Islet of Langerhans (tissue), 1 donor: ENCODE measurements around the gene SLC6A2.

Source experiments
- FAIRE-seq: peaks from one replicate; lab custom pipeline; 2011; peaks lifted over from hg19 to GRCh38; lab: Jason Lieb, UNC

SLC6A2 gene

GRCh38 chr16:55672471-55672870 is 16.7 kb downstream of the SLC6A2 start:
- FAIRE-seq: no peak

DNA sequence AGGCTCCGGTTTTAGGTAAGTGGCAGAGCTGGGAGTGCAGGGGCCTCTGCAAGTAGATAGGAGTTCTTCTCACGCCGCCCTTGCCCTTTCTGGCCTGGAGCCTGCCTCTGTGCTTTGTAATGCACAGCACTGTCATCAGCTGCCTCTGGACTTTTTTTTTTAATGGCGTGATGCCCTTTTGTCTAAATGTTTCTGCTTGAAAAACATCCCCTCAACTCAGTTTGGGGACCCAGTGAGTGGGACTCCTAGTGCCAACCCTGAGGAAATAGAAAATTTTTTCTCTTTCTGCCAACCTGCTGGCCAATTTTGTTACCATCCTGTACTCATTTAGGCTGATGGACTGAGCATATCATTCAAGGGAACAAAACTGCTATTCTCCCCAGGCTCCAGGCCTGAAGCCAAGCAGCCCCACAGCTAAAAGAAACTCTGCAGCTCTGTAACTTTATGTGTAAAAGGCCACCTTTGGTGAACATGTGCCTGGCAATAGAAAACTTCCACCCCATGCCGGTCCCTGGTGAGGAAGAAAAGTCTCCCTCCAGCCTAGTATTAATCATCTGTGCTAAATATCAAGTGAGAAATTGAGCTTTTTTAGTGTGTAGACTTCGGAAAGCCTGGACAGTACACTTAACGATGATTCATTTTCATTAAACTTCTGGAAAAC is 22.5 kb downstream of the SLC6A2 start:
- no peak for FAIRE-seq

GRCh38 chr16:55682086-55682485 is 26.3 kb downstream of the SLC6A2 start:
- FAIRE-seq: no peak

DNA sequence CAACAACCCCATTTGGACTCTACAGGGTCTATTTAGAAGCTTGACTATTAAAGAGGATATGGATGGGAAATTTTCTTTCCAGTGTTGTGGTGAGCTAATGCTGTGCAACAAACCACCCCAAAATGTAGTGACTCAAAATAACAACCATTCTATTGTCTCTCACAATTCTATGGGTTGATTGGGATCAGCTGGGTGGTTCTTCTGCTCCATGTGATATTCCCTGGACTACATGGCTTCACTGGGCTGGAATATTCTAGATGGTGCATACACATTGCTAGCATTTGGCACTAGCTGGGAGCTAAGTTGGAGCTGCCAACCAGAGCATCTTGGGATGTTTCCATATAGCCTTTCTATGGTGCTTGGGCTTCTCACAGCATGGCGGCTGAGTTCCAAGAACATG is 30.2 kb downstream of the SLC6A2 start:
- no peak for FAIRE-seq

GRCh38 chr16:55686671-55687070 is 30.9 kb downstream of the SLC6A2 start:
- FAIRE-seq: no peak

- FAIRE-seq: no peak
Observed at GRCh38 chr16:55687802-55688201, 32.0 kb downstream of the SLC6A2 start.

- FAIRE-seq: no peak
Observed at GRCh38 chr16:55690841-55691240, 35.1 kb downstream of the SLC6A2 start.

GRCh38 chr16:55691771-55692170 is 36.0 kb downstream of the SLC6A2 start:
- no peak for FAIRE-seq

GRCh38 chr16:55695595-55695994 is 39.8 kb downstream of the SLC6A2 start:
- FAIRE-seq: no peak

DNA sequence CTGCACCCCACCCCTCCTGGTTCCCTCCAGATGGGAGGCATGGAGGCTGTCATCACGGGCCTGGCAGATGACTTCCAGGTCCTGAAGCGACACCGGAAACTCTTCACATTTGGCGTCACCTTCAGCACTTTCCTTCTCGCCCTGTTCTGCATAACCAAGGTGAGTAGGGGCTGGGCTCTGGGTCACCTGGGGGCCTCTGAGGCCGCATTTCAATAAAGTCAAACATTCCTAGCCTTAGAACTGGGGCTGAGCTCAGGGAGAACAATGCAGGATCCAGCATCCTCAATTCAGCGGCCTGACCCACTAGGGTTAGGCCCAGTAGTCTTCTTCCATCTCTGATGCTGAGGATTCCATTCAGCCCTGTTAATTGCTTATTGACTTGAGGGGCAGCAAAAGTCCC is 42.1 kb downstream of the SLC6A2 start:
- FAIRE-seq: no peak

DNA sequence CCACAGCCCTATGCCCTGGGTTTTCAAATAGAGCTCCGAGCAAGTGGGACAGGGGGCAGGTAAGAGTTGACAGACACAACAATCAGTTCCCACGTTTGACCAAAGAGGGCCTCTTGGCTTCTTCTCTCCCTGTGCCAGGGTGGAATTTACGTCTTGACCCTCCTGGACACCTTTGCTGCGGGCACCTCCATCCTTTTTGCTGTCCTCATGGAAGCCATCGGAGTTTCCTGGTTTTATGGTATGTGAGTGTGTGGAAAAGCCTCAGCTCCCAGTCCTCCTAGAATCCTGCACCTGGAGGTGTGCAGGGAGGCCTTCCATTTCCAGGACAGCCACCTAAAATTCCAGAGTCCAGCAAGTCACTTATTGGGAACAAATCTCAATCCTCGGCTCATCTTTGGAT is 42.5 kb downstream of the SLC6A2 start:
- FAIRE-seq: no peak

DNA sequence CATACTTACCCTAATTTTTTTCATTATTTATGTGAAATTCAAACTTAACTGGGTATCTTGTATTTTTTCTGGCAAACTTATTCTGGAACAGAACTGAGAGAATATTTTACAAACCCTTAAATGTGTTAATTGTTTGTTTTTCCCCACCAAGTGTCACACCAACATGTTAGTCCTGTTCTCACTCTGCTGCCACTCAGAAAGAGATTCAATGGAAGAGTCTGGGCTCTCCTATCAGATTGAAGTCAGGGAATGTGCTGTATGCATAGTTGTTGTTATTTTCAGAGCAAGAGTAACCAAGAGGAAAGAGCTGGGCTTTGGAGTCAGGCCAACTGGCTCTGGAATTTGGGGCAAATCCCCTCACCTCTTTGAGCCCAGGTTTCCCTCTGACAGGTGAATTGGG is 43.2 kb downstream of the SLC6A2 start:
- FAIRE-seq: no peak

GRCh38 chr16:55699616-55700015 is 43.8 kb downstream of the SLC6A2 start:
- no peak for FAIRE-seq

- no peak for FAIRE-seq
Observed at GRCh38 chr16:55700067-55700466, 44.3 kb downstream of the SLC6A2 start.

- no peak for FAIRE-seq
Observed at GRCh38 chr16:55700961-55701360, 45.2 kb downstream of the SLC6A2 start.

DNA sequence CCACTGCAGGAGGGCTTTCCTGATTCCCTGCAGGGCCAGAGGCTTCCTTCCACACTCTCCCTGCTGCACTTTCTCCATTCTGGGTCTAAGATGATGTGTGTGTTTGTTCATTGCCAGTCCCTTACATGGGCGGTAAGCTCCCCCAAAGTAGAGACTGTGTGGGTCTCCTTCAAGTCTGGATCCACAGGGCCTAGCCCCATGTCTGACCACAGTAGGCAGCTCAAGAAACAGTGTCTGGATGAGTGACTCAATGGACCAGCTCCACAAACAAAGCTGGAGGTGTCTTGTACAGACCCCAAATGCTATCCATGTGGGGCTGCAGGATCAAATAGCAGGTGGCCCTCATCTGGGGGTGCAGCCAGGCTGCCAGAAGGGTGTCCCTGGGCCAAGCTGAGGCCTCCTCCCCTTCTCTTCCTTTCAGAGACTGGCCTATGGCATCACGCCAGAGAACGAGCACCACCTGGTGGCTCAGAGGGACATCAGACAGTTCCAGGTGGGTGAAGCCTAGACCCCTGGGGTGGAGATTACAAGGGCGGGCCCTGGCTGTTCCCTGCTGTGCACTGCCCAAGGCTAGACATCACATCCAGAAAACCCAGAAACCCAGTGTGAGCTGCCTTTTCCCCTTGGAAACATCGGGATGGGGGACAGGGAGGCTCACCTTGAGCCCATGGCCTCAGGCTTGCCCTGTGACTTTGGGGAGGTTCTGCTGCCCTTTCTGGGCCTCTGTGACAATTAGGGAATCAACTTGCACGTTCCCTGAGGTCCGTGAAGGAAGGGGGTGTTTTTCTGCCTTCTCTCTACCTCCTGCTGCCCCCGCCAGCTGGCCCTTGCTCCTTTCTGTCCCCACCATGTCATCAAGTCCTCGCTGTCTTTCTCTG is 45.9 kb downstream of the SLC6A2 start:
- no peak for FAIRE-seq

DNA sequence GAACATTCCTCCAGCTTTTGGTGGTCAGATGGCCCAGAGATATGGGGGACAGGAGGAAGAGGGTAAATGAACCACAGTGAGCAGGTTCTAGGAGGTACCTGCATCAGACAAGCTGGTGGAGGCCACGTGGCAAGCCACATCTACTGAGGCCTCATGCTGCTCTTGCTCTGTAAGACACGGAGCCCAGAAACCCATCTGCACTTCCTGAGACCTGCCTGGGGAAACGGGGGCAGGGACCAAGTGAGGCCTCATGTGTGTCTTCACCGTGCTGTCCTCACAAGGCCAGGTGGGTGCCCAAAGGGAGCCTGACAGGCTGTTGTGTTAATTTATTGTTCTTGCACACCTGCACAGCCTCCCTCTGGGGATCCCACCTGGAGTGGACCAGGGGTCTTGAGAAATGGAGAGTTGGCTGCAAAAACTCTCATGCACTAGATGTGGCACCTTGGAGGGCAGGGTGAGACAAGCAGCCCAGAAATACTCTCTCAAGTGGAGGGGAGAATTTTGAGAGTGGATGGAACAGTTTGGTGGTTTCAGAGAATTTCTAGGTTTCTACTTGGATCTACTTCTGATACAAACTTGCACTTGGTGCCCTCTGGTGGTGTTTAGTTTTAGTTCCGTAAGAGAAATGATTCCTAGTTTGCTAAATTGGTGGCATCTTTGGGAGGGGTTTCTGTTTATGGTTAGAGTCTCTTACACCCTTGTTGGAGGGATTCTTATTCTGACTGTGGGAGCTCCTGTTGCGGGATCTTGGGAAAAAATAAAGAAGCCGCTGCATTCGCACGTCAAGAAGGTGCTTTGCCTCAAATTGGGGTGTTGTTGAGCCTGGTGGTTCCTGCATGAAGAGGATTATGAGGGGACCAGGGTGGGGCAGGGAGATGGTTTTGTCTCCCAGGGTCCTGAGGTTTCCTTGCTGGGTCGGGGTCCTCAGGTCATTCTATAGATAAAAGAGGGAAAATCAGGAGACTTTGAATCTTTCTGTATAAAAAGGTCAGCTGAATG is 47.5 kb downstream of the SLC6A2 start:
- no peak for FAIRE-seq

DNA sequence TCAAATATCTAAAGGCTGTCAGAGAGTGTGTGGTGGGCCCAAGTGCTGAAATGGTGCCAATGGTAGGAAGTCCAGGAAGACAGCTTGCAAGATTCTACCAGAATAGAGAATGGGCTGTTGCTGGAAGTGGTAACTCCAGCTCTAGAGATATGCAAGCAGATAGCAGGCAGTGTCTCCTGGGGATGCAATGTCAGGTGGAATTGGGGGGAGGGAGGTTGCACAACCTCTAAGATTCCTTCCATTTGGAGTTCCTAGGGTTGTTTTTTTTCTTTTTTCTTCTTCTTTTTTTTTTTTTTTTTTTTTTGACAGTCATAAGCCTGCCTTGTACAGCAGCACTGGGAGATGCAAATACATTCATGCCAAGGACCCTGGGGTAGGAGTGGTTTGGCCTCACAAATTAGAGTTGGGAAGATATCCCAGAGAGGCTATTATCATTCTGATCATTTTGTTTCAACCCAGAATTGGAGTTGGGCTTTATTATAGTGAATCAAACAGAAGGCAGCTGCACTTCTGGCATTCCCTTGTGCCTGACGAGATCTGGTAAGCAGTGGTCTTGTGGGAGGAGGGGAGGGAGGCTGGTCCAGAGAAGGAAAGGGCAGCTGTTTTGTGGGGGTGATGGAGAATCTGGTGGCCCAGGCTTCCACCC is 51.1 kb downstream of the SLC6A2 start:
- no peak for FAIRE-seq

- FAIRE-seq: no peak
Observed at GRCh38 chr16:55709801-55710200, 54.0 kb downstream of the SLC6A2 start.

- no peak for FAIRE-seq
Observed at GRCh38 chr16:55710466-55710865, 54.7 kb downstream of the SLC6A2 start.

GRCh38 chr16:55711959-55712876 is 56.4 kb downstream of the SLC6A2 start:
- peak; percentile 86 for FAIRE-seq
